ENCODE data around the gene SLC22A3.
"Not testable (repeated sequence)": the region's sequence is repeated elsewhere in the genome, so short reads cannot be mapped to it uniquely, and the experiment has no call there.

Gene SLC22A3

DNA sequence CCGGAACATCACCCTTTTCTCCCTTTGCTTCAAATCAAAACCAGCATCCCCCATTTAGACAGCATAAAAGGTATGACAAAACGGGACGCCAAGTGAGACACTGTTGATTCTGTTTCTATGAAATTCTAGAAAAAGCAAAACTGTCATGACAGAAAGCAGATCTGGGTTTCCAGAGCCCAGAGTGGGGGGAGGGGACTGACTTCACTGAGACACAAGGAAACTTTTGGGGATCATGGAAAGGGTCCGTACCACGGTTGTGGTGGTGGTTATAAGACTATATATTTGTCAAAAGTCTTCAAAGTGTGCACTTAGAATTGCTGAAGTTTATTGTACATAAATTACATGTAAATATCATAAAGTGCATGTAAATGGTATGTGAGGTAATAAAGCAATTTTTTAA is 82.6 kb downstream of the SLC22A3 start:
- in situ Hi-C loops (cut with MboI; ENCODE audit: low pct_unique_long_range_greater_than_20kb, low sequenced_read_pairs), result no loop called here
- DNase-seq, result no peak

- no peak for DNase-seq
- in situ Hi-C loops (cut with MboI; ENCODE audit: low pct_unique_long_range_greater_than_20kb, low sequenced_read_pairs), result no loop called here
Measured at GRCh38 chr6:160431226-160431625, 83.0 kb downstream of the SLC22A3 start.

DNA sequence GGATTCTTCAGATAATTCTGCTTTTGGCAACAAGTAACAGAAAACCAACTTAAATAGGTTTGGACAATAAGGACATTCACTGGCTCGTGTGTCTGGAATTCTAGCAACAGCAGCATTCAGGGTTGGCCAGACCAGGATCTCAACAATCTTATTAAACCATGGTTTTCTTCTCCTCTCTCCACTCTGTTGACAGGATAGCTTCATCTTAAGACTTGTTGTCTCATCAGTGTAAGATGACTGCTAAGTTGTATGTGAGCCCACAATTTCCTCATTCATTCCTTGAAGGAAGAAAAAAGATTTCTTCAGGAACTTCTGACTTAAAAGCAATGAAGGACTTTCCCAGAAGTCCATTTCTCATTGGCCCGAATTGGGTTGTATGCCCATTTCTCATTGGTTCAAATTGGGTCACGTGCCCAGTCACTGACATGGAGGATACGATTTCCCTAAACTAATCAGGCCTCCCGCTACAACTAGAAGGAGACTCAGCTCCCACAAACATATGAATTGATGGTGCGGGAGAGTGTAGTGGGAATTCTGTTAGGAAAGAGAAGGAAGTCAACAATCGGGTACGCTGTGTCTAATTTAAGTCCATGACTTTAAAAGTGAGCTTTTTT is 83.7 kb downstream of the SLC22A3 start:
- DNase-seq, result no peak
- in situ Hi-C loops (cut with MboI; ENCODE audit: low pct_unique_long_range_greater_than_20kb, low sequenced_read_pairs), result no loop called here

DNA sequence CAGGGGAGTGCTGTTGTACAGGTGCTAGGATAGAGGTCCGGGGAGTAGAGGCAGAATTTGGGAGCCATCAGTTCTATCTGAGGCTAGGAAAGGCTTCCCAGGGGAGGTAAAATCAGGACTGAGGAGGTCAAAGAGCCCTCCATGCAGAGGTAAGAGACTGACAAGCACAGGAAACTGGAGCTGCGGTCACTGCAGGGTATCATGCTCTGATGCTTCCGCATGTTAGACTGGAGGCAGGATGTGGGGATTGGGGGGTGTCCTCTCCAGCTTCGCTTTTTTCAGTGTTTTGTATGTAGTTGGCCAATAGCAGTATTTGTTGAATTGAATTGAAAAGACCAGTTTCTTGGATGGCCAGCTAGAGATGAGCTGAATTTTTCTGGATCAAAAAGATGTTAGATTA is 87.8 kb downstream of the SLC22A3 start:
- DNase-seq, result peak; percentile 33
- in situ Hi-C loops (cut with MboI; ENCODE audit: low pct_unique_long_range_greater_than_20kb, low sequenced_read_pairs), result no loop called here

GRCh38 chr6:160437154-160437553 is 89.0 kb downstream of the SLC22A3 start:
- DNase-seq, result no peak
- in situ Hi-C loops (cut with MboI; ENCODE audit: low pct_unique_long_range_greater_than_20kb, low sequenced_read_pairs), result no loop called here

GRCh38 chr6:160437775-160438174 is 89.6 kb downstream of the SLC22A3 start:
- in situ Hi-C loops (cut with MboI; ENCODE audit: low pct_unique_long_range_greater_than_20kb, low sequenced_read_pairs), result no loop called here
- no peak for DNase-seq

- in situ Hi-C loops (cut with MboI; ENCODE audit: low pct_unique_long_range_greater_than_20kb, low sequenced_read_pairs), result no loop called here
- DNase-seq, result no peak
Measured at GRCh38 chr6:160438481-160438880, 90.3 kb downstream of the SLC22A3 start.

DNA sequence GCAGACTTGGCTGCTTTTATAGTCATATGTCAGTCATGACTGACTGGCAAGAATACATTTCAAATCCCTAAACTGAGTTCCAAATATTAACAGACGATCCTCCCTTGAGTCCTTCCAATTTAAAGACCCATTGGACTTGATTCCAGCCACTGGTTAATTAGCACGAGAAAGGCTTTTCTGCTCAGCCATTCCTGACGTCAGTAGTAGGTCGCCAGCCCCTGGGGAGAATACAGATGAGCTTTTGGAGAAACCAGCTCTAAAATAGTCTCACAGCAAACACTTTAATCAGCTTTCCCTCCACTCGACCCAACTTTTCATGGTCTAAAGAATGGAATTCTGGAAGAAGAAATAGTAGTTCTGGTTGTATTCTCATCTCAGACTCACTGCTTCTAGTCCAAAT is 91.6 kb downstream of the SLC22A3 start:
- in situ Hi-C loops (cut with MboI; ENCODE audit: low pct_unique_long_range_greater_than_20kb, low sequenced_read_pairs), result no loop called here
- no peak for DNase-seq

- in situ Hi-C loops (cut with MboI; ENCODE audit: low pct_unique_long_range_greater_than_20kb, low sequenced_read_pairs), result no loop called here
- no peak for DNase-seq
Measured at GRCh38 chr6:160442151-160442550, 94.0 kb downstream of the SLC22A3 start.

GRCh38 chr6:160445130-160445529 is 97.0 kb downstream of the SLC22A3 start:
- in situ Hi-C loops (cut with MboI; ENCODE audit: low pct_unique_long_range_greater_than_20kb, low sequenced_read_pairs), result no loop called here
- no peak for DNase-seq

- no peak for DNase-seq
- in situ Hi-C loops (cut with MboI; ENCODE audit: low pct_unique_long_range_greater_than_20kb, low sequenced_read_pairs), result no loop called here
Measured at GRCh38 chr6:160447350-160447749, 99.2 kb downstream of the SLC22A3 start.

- DNase-seq, result not testable (repeated sequence)
- in situ Hi-C loops (cut with MboI; ENCODE audit: low pct_unique_long_range_greater_than_20kb, low sequenced_read_pairs), result loop anchor here (25.0 kb wide), 1 partner anchor 587 kb away; no protein-coding TSS in a partner anchor
Measured at GRCh38 chr6:160449787-160450186, 101.6 kb downstream of the SLC22A3 start.

- DNase-seq, result no peak
- in situ Hi-C loops (cut with MboI; ENCODE audit: low pct_unique_long_range_greater_than_20kb, low sequenced_read_pairs), result loop anchor here (25.0 kb wide), 1 partner anchor 589 kb away; no protein-coding TSS in a partner anchor
Measured at GRCh38 chr6:160450849-160451248, 102.7 kb downstream of the SLC22A3 start.

GRCh38 chr6:160454303-160454702 is 106.1 kb downstream of the SLC22A3 start:
- in situ Hi-C loops (cut with MboI; ENCODE audit: low pct_unique_long_range_greater_than_20kb, low sequenced_read_pairs), result loop anchor here (25.0 kb wide), 1 partner anchor 592 kb away; no protein-coding TSS in a partner anchor
- no peak for DNase-seq

- in situ Hi-C loops (cut with MboI; ENCODE audit: low pct_unique_long_range_greater_than_20kb, low sequenced_read_pairs), result loop anchor here (5.0 to 25.0 kb wide), 2 partner anchors 82 to 593 kb away; no protein-coding TSS in a partner anchor
- no peak for DNase-seq
Measured at GRCh38 chr6:160455081-160455480, 106.9 kb downstream of the SLC22A3 start.

DNA sequence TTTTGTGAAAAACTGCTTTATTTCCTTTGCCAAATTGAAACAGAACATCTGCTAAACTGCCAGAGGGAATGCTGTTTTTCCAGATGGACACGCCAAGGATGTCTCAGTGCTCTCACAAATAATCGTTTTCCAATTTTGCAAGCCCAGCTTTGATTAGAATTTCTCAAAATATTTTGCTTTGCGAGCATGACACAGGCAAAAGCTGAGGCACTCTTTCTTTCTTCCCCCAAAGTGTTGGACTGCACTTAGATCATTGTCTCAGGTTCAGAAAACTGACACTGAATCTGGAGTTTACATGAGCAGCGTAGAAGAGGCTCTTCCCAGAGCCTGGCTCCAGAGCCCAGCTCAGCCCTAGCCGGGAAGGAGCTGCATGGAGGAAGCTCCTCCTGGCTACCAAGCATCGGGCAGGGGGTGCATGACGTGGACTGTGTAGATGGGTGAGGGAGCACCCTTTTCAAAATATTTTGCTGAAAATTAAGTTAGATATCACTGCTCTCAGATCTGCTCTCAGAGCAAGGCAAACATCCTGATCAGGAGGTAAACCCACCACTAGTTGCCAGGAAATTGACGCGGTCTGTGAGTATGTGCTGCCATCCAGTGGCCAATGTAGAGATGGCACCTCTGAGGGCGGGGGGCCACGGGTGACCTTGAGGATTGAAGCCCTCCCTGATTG is 107.5 kb downstream of the SLC22A3 start:
- in situ Hi-C loops (cut with MboI; ENCODE audit: low pct_unique_long_range_greater_than_20kb, low sequenced_read_pairs), result loop anchor here (5.0 to 25.0 kb wide), 2 partner anchors 82 to 593 kb away; no protein-coding TSS in a partner anchor
- DNase-seq, result peak; percentile 61

DNA sequence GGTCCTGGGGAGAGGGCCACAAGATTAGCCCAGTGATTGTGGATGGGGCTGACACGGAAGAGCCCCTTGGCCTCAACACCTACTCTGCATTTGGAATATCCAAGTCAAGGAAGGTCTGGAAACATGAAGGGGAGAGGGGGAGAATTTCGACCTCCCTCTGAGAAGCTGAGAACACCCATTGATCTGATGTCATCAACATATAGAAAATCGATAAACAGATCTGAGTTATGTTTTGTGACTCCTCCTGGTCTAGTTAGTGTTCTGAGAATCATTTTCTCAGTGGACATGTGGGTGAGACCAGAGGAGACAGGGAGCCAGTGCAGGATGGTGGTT is 108.0 kb downstream of the SLC22A3 start:
- DNase-seq, result no peak
- in situ Hi-C loops (cut with MboI; ENCODE audit: low pct_unique_long_range_greater_than_20kb, low sequenced_read_pairs), result loop anchor here (5.0 to 25.0 kb wide), 2 partner anchors 81 to 594 kb away; no protein-coding TSS in a partner anchor

DNA sequence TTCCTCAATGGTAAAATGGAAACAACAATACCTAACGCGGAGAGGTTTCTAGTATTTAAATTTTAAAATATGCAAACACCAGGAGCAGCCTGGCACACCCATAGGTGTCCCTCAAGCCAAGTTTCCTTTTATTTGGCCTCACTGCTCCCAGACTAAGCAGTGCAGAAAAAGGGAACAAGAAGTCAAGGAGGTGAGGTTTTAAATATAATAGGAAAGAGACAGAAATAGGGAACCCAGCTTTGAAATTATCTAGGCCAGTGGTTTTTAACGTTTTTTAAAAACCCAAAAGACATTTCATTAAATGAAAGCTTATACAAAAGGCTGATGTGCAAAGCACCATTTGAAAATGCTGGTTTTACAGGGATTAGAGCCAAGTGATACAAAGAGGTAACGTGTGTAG is 109.6 kb downstream of the SLC22A3 start:
- in situ Hi-C loops (cut with MboI; ENCODE audit: low pct_unique_long_range_greater_than_20kb, low sequenced_read_pairs), result loop anchor here (5.0 to 25.0 kb wide), 2 partner anchors 79 to 596 kb away; no protein-coding TSS in a partner anchor
- peak; percentile 61 for DNase-seq

GRCh38 chr6:160461641-160462040 is 113.5 kb downstream of the SLC22A3 start:
- in situ Hi-C loops (cut with MboI; ENCODE audit: low pct_unique_long_range_greater_than_20kb, low sequenced_read_pairs), result loop anchor here (25.0 kb wide), 1 partner anchor 599 kb away; no protein-coding TSS in a partner anchor

DNA sequence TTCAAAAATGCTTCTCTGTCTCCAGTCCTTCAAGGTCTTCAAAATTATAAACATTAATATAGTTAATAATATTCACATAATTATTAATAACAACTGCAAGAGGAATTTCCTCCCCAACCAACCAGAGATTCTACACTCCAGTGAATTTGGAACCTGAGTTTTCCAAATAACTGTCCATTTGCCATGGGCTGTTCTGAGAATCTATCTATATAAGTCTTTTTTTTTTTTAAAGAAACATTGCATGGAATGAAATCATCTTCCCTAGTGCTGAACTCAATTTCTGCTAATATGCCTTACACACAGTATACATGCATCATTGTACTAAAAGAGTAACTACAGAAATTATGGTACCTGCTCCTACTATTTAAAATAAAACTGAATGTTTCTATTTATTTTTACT is 113.9 kb downstream of the SLC22A3 start:
- DNase-seq, result no peak
- in situ Hi-C loops (cut with MboI; ENCODE audit: low pct_unique_long_range_greater_than_20kb, low sequenced_read_pairs), result loop anchor here (25.0 kb wide), 1 partner anchor 600 kb away; no protein-coding TSS in a partner anchor

More at GRCh38 chr6:160461641-160462040, 113.5 kb downstream of the SLC22A3 start:
- no peak for DNase-seq
